Measurements from ENCODE around the gene CLDN14.

CLDN14 gene

DNA sequence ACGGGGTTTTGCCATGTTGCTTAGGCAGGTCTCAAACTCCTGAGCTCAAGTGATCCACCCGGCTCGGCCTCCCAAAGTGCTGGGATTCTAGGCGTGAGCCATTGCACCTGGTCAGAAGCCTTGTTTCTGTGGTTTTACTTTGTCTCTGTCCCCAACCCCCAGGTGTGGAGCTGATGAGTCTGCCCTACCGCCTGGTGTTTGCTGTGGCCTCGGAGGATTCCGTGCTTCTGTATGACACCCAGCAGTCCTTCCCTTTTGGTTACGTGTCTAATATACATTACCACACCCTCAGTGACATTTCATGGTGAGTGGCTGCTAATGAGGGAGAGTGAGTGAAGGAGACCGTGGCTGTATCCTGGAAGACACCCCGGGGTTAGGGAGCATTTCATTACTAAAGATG is 68.6 kb downstream of the CLDN14 start:
- no peak for ATAC-seq (replicated peaks)
- DNase-seq = no peak
- H3K36me3 Mint-ChIP-seq (ENCODE audit: insufficient read depth) = peaks cover 16% of the 10 kb centered on the region
- H3K9me3 Mint-ChIP-seq = no peaks in the 10 kb centered on the region
- H3K27me3 Mint-ChIP-seq = no peaks in the 10 kb centered on the region
- H3K27ac Mint-ChIP-seq = no peak overlapping the region
- no peak overlapping the region for H3K4me3 Mint-ChIP-seq
- no peaks in the 10 kb centered on the region for H3K4me1 Mint-ChIP-seq (ENCODE audit: low read depth in 2 of 2)
